NCI-H82 (cell line): ENCODE results near the gene GPR171.
"Not testable (repeated sequence)": the region's sequence is repeated elsewhere in the genome, so short reads cannot be mapped to it uniquely, and the experiment has no call there.

Experiments
- DNase-seq: peaks from one replicate; lab custom pipeline; 2025; lab: John Stamatoyannopoulos, UW

The GPR171 gene

DNA sequence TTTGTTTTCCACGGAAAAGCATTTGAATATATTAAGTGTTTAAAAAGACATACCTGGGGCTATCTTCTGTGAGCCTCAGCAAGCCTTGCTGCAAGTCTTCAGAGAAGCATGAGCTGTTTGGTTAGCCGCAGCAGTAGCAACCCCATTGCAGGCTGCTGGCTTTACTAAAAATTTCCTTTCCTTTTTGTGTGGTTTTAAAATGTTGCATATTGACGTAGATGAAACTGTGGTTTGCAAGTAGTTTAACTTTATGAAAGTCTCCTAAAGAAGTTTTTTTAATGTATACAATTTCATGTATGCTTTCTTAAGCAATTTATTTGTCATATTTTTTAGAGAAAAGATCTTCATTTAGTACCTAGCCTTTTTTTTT is at the start of gene GPR171:
TSS of gene GPR171 (minus strand) at position 166 of the 370 bp plus-strand sequence. CDS start 3,830 bp downstream, outside the sequence.
- DNase-seq, result no peak

- DNase-seq, result no peak
These were observed 45.8 kb upstream of the GPR171 start for GRCh38 chr3:151248772-151249337.

- DNase-seq, result not testable (repeated sequence)
These were observed 39.0 kb upstream of the GPR171 start for GRCh38 chr3:151242006-151242405.

DNA sequence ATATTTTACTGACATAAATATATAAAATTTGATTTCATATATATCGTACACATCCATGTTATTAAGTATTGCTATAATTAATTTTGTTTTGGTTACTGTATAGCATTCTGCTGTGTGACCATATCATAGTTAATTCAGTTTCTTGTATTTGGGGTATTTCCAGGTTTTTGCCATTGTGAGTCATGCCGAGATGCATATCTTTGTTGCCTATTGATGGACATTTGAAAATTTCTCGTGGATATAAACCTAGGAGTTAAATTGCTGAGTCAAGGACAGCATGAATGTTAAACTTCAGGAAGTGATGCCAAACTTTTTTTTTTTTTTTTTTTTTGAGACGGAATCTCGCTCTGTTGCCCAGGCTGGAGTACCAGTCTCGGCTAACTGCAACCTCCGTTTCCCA is 33.7 kb upstream of the GPR171 start:
- DNase-seq, result no peak

GRCh38 chr3:151236316-151236715 is 33.3 kb upstream of the GPR171 start:
- DNase-seq, result no peak

DNA sequence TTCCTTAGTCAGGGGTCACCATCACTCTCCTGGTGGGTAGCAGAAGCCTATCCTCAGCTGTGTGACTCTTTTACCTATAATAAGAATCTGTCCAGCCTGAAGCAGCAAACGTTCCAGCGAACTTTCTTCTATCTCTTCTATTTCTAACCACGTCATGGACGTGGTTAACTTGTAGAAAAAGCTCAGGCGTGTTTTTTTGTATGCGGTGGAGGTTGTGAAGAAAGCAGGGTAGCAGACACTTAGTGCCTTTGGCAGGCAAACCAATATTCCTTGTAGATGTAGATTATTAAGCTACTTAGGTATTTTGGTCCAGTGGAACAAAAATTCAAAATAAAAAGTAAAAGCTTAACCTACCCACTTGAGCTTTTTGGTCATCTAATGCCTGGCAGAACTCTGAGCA is 31.8 kb upstream of the GPR171 start:
- no peak for DNase-seq

DNA sequence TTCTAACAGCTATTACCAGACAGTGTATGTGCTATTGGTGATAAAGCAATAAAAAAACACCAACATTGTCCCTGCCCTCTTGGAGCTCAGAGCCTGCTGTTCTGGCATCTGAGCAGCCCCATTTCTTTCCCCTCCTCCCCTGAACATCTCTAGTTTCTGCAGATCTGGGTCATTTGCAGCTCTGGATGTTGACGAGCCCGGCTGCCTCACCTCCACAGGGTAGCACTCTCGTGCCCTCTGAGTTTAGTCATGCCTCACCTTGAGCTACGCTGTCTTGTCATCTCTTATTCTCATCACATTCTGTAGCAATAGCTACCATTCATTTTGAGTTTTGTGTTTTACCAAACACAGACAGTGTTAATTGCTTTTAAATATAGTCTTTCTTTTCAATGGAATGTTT is 30.0 kb upstream of the GPR171 start:
- no peak for DNase-seq

DNA sequence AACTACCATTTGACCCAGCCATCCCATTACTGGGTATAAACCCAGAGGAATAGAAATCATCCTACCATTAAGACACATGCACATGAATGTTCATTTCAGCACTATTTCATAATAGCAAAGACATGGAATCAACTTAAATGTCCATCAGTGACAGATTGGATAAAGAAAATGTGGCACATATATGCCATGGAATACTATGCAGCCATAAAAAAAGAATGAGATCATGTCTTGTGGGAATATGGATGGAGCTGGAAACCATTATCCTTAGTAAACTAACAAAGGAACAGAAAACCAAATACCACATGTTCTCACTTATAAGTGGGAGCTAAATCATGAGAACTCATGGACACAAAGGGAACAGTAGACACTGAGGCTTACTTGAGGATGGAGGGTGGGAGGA is 29.4 kb upstream of the GPR171 start:
- DNase-seq, result not testable (repeated sequence)

DNA sequence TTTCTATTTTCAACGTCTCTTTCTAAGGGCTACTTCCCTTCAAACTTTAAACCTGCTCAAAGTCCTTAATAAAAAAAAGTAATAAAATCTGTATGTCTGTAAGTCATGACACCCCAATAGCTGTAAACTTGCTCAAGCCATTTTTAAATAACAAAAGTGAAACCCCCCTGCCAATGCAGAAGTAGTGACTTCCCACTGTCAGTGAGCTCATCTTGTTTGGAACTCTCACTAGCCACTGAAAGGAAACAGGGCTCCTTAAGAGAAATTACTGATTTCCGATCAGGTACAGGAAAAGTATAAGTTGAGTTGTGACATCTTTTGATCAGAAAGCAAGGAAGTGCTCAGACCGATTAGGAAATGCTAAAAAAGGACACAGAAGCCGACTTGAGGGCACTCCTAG is 27.6 kb upstream of the GPR171 start:
- DNase-seq, result no peak

- DNase-seq, result no peak
These were observed 25.6 kb upstream of the GPR171 start for GRCh38 chr3:151228666-151229040.

DNA sequence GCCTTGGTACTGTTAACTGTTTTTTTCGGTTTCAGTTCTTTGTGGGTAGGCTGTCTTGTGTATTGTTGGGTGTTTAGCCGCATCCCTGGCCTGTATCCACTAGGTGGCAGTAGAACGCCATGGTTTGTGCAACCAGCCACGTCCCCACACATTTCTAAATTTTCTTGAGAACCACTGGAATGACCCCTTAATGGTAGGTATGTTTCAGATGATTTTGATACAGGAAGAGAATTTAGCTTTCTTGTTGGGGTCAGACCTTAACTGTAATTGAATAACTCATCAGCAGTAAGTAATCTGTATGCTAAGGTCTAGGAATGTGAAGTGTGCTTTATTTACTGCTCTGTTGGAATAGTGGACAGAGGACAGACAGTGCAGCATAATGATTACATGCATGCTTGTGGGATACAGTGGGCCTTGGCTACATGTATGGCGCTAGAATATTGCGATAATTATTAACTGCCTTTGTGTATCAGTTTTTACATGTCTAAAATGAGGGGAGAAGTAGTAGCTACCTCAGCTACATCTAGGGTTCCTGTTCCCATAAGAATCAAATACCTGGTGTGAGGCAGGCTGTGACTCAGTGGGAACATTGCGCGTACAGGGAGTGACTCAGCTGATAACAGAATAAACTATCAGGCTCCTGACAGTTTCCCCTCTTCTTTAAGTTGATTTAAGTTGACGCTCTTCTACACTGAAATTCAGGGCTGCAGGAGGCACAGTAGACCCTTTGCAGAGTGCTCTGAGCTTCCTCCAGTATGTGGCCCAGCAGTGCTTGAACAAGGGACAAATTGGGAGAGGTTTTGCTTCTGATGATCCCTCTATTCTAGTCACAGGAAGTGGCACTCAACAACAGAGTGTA is 25.0 kb upstream of the GPR171 start:
- DNase-seq, result peak; percentile 79

- DNase-seq, result no peak
These were observed 24.3 kb upstream of the GPR171 start for GRCh38 chr3:151227266-151227806.

DNA sequence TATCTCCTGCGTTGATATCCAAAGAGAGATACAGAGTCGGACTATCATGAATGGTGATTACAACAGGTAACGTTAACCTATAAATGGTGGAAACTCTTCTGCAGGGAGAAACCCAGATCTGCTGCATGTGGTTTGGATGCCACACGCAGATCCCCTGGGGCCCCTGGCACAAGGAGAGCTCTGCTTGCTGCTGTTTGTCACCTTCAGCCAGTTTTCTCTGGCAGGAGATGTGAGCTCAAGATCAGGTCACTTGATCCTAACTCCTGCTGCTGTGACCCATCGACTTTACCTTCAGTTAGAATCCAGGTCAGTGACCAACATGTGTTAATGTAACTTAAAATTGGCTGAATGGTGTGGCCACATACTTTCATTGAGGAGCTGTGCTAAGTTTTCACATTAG is 23.8 kb upstream of the GPR171 start:
- DNase-seq, result no peak

DNA sequence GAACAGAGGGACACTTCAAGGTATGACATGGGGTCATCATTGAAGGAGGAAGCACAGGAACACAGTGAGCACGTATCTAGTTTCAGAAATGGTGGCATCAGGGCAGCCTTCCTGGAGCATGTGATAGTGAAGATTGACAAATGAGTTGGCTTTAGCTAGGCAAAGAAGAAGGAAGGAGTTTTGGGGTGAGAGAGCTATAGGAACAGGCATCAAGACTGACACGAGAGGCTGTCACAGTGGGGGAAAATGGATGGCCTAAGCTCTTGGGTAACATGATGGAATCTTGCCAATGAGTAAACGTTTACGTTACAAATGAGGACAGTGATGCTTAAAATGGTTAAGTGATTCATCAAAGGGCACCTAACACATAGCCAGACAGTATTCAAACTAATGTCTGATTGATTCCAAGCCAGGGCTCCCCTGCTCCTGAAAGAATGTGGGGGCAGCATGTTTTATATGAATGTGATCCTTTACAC is 23.1 kb upstream of the GPR171 start:
- no peak for DNase-seq

DNA sequence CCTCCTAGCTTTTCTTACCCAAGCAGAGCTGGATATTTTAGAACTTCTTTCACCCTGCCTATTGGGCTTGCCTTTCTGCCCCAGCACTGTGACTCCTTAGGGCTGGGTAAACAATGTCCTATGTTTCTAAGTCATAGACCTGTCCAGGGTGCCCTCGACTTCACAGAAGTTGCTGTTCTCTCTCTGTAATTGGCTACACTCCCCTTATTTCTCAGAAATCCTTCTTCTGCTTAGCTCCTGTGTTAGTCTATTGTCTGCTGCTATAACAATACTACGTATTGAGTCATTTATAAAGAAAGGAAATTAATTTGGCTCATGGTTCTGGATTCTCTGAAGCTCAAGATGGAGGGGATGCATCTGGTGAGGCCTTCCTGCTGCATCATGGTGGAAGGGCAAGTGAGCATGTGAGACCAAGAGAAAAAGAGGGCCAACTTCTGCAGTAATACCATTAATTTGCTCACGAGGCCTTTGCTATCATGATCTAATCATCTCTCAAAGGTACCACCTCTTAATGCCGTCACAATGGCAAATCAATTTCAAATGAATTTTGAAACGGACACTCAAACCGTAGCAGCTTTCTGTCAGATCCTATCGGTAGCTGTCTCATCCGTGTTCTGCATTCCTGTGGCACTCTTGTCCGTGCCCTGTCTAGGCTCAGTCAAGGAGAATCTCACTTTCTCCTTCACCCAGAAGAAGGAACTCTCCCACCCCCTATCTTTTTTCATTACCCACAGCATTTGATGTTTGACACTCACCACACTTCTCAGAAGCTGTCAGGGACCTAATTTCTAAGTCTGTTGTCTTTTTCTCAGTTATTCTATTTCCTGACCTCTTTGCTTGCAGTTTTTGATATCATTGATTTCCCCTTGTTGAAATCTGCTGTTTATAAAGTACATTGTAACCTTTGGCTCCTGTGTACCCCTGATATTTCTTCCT is 22.3 kb upstream of the GPR171 start:
- DNase-seq, result no peak

DNA sequence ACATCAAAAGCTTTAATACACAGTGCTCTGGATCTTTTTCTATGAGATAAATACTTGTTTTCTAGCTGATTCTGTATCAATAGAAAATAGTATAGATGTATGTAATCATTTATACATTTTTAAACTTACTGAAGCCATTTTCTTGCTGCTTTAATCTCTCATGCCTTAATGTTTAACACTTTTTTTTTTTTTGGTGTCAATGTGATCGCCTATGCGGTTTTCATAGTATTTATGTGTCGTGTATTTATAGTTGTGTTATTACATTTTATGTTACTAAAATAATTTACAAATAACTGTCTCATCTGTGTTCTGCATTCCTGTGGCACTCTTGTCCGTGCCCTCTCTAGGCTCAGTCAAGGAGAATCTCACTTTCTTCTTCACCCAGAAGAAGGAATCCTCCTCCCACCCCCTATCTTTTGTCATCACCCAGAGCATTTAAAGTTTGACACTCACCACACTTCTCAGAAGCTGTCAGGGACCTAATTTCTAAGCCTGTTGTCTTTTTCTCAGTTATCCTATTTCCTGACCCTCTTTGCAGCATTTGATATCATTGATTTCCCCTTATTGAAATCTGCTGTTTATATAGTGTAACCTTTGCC is 21.4 kb upstream of the GPR171 start:
- DNase-seq, result no peak

DNA sequence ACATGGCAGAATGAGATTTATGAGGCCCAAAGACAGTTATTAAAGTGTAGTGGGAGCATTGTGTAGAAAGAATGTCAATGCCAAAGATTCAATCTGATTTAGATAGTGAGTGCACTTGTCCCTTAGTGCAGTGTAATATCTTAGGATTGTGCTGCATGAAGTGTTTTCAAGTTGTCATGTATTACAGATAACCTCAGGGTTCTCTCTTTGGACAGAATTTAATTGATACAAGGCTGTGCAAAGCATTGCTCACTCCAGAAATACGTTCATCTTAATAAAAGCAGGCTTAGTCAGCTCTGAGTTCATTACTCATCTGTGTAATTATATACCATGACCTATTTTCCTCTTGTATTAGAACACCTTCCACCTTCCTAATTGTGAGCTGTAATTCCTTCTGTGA is 16.0 kb upstream of the GPR171 start:
- peak; percentile 27 for DNase-seq

- DNase-seq, result peak; percentile 58
These were observed 15.1 kb upstream of the GPR171 start for GRCh38 chr3:151218136-151218535.

GRCh38 chr3:151216641-151217607 is 13.9 kb upstream of the GPR171 start:
- no peak for DNase-seq

DNA sequence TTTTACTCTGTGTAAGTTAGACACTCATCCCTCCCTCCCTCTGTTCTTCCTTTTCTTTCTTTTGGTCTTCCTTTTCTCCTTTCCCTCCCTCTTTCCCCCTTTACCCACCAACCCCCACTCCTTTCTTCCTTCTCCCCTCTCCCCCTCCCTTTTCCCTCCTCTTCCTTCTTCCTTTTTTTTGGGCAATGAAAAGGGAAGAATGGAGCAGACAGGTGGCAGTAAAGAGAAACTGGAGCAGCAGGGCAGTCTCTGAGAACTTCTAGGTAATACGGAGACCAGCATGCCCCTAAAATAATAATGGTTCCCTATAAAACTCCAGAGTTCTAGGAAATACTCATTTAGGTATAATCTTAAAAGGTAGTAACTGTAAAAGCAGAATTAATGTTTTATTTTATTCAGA is 11.4 kb upstream of the GPR171 start:
- no peak for DNase-seq

- DNase-seq, result no peak
These were observed 10.9 kb upstream of the GPR171 start for GRCh38 chr3:151213881-151214280.
